Renal pelvis (tissue), 4 donors: ENCODE data around the gene ADCK1. TPM values are rescaled to one million over a fixed set of nuclear protein-coding genes. Genes with fewer than 3 reads are reported as not detected.
"Not testable (repeated sequence)": the region's sequence is repeated elsewhere in the genome, so short reads cannot be mapped to it uniquely, and the experiment has no call there.

Source experiments
- DNase-seq: peaks from one replicate; pipeline ENCODE4 v3.0.0-alpha.2; 2013
- polyA plus RNA-seq, 3 donors: library from polyadenylated mRNA; unstranded; fragments of 120-200 nt; gene quantifications; one replicate each; pipeline ENCODE4 v1.2.1, GENCODE V29; 2013; ENCODE audit not compliant: insufficient read length in 3 of 3

Gene ADCK1
- polyA plus RNA-seq, 3 donors: 10.0 to 14.4 (median 11.5) TPM

GRCh38 chr14:77931441-77931840 is 131.5 kb downstream of the ADCK1 start:
- DNase-seq: no peak

GRCh38 chr14:77936138-77936639 is 136.3 kb downstream of the ADCK1 start:
- no peak for DNase-seq

- DNase-seq: no peak
These were observed 147.5 kb downstream of the ADCK1 start for GRCh38 chr14:77947372-77947771.

GRCh38 chr14:77950371-77951063 is 150.6 kb downstream of the ADCK1 start:
- no peak for DNase-seq

- peak; percentile 4 for DNase-seq
These were observed 156.0 kb downstream of the ADCK1 start for GRCh38 chr14:77955816-77956484.

- not testable (repeated sequence) for DNase-seq
These were observed 159.8 kb downstream of the ADCK1 start for GRCh38 chr14:77959686-77960085.

- DNase-seq: no peak
These were observed 162.1 kb downstream of the ADCK1 start for GRCh38 chr14:77961847-77962580.

GRCh38 chr14:77962731-77963520 is 163.0 kb downstream of the ADCK1 start:
- DNase-seq: no peak

- no peak for DNase-seq
These were observed 164.7 kb downstream of the ADCK1 start for GRCh38 chr14:77964586-77964985.

- DNase-seq: no peak
These were observed 165.1 kb downstream of the ADCK1 start for GRCh38 chr14:77965050-77965449.

- DNase-seq: peak; percentile 85
These were observed 166.1 kb downstream of the ADCK1 start for GRCh38 chr14:77965919-77966435.

GRCh38 chr14:77967110-77967509 is 167.2 kb downstream of the ADCK1 start:
- no peak for DNase-seq

- no peak for DNase-seq
These were observed 170.7 kb downstream of the ADCK1 start for GRCh38 chr14:77970646-77971045.

- DNase-seq: no peak
These were observed 173.3 kb downstream of the ADCK1 start for GRCh38 chr14:77973246-77973645.

GRCh38 chr14:77976591-77976990 is 176.7 kb downstream of the ADCK1 start:
- DNase-seq: no peak

GRCh38 chr14:77979171-77979570 is 179.3 kb downstream of the ADCK1 start:
- no peak for DNase-seq

GRCh38 chr14:77979666-77980351 is 179.9 kb downstream of the ADCK1 start:
- no peak for DNase-seq

- DNase-seq: no peak
These were observed 180.8 kb downstream of the ADCK1 start for GRCh38 chr14:77980475-77981321.
